Cortex of kidney (tissue), 1 donor: Measurements from ENCODE around the gene PTPRG.

Source experiments
- DNase-seq: peaks from one replicate; lab custom pipeline; 2025; lab: John Stamatoyannopoulos, UW

The PTPRG gene

GRCh38 chr3:62154457-62155148 is 593.2 kb downstream of the PTPRG start:
- DNase-seq, result no peak

DNA sequence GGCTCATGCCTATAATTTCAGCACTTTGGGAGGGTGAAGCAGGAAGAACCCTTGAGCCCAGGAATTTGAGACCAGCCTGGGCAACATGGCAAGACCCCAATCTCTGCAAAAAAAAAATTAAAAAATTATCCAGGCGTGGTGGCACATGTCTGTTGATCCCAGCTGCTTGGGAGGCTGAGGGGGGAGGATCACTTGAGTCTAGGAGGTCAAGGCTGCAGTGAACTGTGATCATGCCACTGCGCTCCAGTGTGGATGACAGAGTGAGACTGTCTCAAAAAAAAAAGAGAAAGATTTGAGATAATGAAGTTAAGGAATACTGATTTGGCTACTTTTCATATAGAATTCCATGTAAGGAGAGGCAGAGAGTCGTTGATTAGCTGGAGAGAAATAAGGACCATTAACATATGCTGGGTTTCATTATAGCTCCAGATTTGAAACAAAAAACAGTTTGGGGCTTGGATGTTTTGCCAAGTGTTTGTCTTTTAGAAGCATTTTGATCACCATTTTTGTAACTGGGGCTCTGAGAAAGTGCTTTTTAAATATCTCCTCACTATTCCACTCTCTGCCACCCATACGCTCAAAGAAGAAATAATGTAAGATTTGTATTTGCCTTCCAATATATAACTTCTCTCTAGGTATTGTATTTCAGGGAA is 597.8 kb downstream of the PTPRG start:
- DNase-seq, result no peak

DNA sequence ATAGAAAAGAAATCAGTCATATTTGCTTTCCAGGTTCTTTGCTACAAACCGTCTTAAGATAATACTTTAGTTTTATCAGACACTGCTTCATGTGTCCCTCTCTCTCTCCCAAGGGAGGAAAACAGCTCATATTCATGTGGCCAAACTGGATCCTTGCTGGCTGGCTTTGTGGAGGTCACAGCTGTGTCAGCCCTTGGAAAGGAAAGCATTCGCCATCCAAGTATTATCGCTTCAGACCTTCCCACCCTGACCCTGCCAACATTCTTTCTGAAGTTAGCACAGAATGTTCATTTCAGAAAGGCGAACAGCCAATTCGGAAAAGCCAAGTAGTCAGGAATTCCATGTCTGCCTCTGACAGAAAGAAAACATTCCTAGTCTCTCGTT is 598.3 kb downstream of the PTPRG start:
- no peak for DNase-seq

DNA sequence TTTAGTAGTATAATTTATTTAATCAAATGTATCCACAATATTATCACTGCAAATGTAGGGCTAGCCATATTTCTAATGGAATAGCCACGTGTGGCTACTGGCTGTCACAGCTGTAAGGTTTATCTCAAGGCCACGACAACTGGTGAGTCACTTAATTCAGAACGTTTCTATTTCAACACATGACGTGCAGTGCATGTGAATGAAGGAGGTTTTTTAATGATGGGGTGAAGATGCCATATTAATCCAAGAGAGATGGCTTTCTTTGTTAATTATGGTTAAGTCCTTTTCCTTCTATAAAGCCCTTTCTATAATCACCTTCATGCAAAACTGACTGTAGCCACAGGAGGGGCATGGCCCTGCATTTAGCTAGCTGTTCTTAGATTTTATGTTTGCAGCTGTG is 600.0 kb downstream of the PTPRG start:
- DNase-seq, result no peak

DNA sequence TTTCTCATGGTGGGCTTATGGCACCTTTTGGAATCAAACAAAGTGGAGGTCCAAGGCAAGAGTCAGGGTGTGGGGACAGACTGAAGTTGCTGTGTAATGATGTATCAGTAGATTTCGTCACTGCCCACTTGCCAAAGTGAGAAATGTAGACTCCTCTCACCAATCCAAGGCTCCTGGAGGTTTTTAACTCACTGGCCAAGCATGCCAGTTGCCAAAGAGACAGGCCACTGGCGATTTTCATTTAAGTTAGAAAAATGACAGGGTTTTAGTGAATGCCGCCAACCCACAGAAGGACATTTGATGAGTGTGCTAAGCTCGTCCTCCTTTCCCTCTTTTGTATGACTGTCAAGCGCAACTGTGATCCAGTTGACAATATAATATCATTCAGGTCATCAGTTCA is 602.8 kb downstream of the PTPRG start:
- DNase-seq, result no peak

GRCh38 chr3:62164746-62165145 is 603.4 kb downstream of the PTPRG start:
- no peak for DNase-seq

DNA sequence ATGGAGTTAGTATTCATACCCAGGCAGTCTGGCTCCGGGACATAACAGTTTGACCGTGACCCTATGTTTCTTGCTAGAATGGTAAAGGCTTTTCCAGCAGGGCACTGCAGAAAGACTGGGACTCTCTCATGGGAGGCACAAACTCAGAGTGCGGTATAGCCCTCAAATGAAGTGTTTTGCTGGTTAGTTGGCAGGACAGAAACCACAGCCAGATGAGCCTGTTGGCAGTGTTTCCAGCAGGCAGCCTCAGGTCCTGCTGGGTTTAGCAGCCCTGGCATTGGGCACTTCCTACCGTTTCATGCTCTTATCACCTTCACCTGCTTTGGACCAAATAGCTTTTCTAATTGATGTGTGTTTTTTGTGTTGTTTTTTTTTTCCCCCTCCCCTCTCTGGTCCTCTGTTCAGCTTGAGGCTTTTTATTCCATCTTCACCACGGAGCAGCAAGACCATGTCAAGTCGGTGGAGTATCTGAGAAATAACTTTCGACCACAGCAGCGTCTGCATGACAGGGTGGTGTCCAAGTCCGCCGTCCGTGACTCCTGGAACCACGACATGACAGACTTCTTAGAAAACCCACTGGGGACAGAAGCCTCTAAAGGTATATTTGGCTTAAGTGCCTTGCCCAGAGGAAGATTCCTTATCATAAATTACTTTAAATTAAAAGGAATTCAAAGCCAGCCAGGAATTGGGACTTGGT is 606.3 kb downstream of the PTPRG start:
- DNase-seq, result no peak

DNA sequence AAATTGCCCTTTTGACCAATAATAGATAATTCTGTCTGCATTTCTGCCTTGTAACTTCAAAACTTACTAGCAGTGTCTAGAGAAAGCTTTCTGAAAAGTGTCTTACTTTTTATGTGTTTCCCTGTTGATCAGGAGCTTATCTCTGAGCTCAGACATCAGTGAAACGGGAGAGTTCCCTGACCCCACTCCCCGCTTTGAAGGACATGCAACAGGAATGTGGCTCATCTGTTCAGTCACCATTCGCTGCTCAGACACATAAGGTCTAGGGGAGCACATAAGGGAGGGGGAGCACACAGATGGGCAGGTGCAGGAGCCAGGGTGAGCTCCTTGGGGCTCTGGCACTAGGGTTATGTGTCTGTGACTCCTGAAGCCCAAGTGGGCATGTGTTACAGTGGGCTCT is 607.0 kb downstream of the PTPRG start:
- no peak for DNase-seq

- DNase-seq, result no peak
Measured at GRCh38 chr3:62169906-62170660, 608.7 kb downstream of the PTPRG start.

- no peak for DNase-seq
Measured at GRCh38 chr3:62171789-62172188, 610.4 kb downstream of the PTPRG start.

- no peak for DNase-seq
Measured at GRCh38 chr3:62172199-62172598, 610.8 kb downstream of the PTPRG start.

- DNase-seq, result no peak
Measured at GRCh38 chr3:62173939-62174515, 612.7 kb downstream of the PTPRG start.

- DNase-seq, result no peak
Measured at GRCh38 chr3:62175161-62175560, 613.8 kb downstream of the PTPRG start.

- DNase-seq, result no peak
Measured at GRCh38 chr3:62178032-62178431, 616.7 kb downstream of the PTPRG start.

DNA sequence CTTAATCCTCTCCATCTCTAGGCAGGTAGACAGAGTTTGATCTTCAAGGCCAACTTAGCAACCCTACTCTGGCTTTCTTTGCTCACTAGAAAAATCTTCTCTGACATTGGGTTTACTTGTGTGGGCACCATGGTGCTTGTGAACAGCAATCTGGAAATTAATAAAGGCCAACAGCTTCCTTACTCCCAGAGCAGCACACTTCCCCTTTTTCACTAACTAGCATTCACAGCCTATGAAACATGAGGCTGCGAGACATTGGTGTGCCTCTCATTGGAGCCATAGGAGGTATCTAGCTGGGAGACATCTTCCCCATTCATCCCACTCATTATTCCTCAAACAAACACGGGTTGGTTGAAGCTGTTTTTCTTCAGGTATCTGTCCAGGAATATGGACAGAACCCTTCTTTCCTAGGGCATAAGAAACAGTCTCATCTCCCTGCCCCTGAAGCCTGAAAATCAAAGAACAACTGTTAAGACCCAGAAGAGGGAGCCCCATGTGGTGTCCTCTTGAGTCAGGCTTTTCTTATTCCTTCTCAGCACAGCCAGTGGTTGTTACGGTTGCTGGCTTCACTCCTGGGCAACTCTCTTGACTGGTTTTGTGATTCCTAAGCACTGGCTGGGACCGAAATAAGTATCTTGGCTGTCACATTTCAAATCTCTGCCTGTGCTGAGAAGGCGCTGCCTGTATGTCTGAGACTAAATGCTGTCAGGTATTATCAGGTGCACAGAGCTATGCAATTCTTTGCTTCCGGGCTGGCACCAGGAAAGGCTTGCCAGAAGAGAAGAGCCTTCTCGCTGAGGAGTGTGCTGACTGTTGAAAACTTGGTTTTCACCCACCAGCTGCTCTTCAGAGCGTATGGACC is 617.6 kb downstream of the PTPRG start:
- DNase-seq, result no peak

DNA sequence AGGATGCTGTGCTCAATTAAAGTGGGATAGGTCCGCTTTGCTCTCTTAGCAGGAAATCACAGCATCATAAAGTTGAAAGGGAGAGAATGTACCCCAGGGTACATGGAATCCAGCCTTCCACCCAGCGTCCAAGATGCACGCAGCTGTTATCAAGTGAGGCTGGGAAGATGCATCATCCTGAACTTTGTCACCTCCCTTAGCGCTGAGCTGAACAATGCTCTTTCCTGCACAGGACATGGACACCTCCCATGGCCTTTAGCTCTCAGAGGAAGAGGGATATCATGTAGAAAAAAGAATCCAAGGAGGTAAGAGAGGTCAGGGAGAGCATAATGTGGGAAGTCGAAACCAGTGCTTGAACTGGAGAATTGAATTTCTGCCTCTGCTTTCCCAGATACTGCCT is 619.1 kb downstream of the PTPRG start:
- no peak for DNase-seq

DNA sequence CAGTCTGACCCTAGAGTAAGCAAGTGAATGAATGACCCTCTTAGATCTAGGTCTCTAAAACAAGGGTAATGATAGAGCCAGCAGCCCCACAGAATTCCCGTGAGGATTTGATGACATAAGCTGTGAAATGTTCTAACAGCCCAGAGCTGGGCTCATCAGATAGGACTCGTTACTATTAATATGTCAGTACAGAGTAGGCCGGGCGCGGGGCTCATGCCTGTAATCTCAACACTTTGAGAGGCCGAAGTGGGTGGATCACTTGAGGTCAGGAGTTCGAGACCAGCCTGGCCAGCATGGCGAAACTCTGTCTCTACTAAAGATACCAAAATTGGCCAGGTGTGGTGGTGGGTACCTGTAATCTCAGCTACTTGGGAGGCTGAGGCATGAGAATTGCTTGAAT is 621.7 kb downstream of the PTPRG start:
- DNase-seq, result no peak

DNA sequence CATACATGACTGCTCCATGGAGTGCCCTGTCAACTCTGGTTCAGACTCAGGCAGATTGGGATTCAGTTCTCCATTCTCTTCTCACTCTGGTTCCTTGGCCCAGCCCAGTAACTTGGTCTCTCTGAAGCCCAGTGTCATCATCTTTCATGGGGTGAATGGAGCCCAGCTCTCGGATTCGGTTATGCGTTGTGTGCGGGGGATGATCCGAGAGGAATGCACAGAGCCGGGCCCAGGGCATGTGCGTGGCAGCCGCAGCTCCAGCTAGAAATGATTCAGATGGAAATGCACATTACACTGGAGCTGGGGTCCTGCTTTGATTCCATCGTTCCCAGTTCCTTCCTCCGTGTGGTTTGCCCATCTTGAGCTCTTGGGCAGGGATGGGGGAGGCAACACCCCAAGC is 622.6 kb downstream of the PTPRG start:
- DNase-seq, result no peak

GRCh38 chr3:62184559-62184958 is 623.2 kb downstream of the PTPRG start:
- DNase-seq, result no peak

GRCh38 chr3:62187022-62187431 is 625.7 kb downstream of the PTPRG start:
- no peak for DNase-seq

GRCh38 chr3:62188681-62189375 is 627.5 kb downstream of the PTPRG start:
- no peak for DNase-seq
